GM19023 (cell line): ENCODE results near the gene RBM34.
A peak's percentile ranks its signal among the peaks of the same experiment; 100 is the strongest.
"Not testable (repeated sequence)": the region's sequence is repeated elsewhere in the genome, so short reads cannot be mapped to it uniquely, and the experiment has no call there.

ENCODE experiments used
- ATAC-seq: cut with Tn5 transposase; IDR thresholded peaks from one replicate; pipeline ENCODE4 v1.9.1; 2021; ENCODE audit warnings: mild to moderate bottlenecking, moderate library complexity; ENCODE audit not compliant: unreplicated experiment

The RBM34 gene

DNA sequence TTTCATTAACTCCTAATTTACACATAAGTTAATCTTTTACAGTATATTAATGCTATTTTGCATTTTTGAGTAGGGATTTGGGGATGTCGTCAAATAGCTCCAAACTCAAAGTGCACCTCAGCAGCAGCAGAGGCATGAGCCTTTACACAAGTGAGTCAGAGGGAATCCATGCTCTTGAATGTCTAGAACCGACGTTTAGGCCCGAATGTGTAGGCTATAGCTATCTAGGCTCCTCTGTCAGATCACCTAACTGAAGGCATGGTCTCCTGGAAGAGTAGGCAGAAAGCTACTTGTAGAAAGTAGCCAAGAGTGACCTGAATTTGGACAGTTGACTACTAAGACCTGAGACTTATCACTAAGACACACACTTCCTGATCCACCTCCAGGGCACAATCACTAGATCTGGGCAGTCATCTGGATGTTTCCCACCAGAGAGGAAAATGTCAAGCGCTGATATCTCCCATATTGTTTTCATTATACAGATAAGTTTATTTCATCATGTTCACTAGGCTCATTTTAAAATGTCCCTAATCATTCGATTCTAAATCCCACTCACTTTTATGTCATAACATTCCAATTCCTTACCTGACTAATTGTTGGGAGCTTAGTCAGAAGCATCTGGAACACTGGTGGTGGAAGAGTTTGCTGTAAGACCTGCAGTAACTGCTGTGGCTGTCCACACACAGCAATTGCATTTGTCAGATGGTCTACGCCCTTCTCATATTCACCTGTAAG, 47.7 kb downstream of the RBM34 start:
- ATAC-seq, result no peak

DNA sequence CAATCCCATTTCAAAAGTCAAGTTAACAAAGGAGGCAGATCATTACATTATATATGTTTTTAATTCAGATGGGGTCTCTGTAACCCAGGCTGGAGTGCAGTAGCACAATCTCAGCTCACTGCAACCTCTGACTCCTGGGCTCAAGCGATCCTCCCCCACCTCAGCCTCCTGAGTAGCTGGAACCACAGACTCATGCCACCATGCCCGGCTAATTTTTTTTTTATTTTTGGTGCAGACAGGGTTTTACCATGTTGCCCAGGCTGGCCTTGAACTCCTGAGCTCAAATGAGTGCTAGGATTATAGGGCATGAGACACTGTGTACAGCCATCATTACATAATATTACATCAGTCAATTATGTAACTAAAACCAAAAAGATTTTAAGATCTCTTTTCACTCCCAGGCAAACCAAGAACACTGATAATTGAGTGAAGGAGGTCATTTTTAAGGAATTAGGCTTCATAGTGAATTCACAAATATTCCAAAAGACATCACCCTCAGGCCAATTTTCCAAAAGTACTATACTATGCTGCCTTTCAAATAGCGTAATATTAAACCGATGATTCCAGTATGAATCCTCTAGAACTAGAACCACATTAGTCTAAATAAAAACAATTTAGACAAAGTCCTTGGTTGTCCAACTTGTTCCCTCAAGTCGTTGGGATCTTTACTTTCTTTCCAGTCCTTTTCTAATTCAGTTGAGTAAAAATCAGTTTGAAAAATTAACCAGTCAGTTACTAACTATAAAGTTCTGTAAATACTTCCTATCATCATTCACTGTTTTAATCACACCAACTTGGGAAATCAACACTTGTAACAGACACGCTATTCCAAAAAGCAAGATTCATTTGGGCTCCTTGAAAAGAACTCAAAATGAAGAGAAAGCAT, 48.5 kb downstream of the RBM34 start:
- no peak for ATAC-seq

DNA sequence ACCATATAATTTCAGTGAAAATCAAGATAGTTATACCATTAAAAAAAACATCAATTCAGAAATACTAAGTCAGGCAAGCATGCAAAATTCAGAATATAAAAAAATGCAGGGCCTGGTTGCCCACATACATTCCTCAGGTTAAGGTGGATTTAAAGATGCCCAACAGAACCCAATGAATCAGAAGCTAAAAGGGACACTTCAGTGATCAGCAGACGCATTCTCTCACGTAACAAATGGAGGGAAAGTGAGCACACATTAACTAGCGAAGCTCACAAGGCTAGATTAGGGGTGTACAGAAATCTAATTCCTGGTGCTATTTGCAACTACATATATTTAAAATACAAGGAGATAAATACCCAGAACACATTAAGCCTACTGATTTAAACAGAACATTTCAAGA, 49.9 kb downstream of the RBM34 start:
- ATAC-seq, result no peak

DNA sequence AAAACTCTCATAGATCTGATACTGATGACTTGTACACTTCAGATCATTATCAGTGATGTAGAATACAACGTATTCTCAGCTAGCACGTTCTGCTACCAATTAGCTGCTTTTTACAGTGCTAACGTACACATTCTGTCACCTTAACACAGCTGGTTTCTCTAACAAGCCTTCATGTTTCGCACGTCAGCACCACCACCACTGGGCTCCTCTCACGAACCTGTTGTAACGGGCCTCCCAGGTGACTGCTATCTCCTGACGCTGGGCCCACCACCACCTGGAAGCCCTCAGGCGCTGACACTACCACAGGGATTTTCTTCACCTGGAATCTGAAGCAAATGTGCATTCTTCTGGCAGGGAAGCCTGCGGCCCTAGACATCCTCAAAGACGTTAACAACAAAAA, 52.2 kb downstream of the RBM34 start:
- ATAC-seq, result no peak

DNA sequence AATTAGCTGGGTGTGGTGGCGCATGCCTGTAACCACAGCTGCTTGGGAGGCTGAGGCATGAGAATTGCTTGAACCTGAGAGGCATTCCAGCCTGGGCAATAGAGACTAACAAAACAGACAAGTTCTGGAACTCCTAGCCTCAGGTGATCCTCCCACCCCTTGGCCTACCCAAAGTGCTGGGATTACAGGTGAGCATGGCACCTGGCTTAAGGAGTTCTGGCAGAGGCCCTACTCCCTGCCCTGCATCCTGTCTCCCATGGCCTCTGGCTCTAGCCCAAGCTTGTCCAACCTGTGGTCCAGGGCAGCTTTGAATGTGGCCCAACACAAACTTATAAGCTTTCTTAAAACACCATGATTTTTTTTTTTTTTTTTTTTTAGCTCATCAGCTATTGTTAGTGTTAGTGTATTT, 52.9 kb downstream of the RBM34 start:
- no peak for ATAC-seq

DNA sequence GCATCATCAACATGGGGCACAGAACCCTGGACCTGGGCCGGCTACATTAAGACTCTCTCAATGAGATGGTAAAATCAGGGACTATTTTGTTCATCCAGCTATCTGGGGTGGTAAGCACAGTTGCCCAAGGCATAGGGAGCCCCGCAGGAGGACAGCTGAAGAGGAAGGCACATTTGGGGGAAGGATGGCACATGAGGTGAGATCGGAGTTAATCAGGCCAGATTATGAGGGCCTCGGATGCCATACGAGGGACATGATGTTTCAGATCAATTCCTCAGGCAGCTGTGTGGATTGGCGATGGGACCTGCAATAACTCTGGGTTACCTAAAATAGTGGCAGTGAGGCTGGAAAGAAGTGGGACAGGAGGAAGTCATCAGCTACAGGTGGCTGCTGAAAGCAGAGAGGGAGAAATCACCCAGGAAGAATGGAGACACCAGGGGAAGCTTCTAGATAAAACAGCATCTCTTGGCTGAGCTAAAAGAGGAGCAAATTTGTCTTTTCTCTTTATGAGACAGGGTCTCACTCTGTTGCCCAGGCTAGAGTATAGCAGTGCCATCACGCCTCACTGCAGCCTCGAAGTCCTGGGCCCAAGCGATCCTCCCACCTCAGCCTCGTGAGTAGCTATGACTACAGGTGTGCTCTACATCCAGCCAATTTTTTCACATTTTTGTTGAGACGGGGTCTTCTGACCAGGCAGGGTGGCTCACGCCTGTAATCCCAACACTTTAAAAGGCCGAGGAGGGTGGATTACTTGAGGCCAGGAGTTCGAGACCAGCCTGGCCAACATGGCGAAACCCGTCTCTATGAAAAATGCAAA, 53.5 kb downstream of the RBM34 start:
- ATAC-seq, result no peak

DNA sequence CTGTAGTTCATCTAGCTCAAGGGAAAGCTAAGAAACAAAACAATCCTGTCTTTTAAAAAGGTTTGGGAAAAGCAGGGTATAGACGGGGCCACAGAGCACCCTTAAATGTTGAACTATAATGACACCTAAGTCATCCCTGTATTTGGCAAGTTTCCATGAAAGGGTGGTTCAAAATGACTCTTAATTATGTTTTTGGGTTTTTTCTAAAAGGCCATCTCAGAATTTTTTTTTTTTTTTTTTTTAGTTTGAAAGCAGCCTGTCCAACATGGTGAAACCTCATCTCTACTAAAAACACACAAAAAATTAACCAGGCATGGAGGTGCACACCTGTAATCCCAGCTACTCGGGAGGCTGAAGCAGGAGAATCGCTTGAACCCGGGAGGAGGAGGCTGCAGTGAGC, 54.6 kb downstream of the RBM34 start:
- ATAC-seq, result no peak

DNA sequence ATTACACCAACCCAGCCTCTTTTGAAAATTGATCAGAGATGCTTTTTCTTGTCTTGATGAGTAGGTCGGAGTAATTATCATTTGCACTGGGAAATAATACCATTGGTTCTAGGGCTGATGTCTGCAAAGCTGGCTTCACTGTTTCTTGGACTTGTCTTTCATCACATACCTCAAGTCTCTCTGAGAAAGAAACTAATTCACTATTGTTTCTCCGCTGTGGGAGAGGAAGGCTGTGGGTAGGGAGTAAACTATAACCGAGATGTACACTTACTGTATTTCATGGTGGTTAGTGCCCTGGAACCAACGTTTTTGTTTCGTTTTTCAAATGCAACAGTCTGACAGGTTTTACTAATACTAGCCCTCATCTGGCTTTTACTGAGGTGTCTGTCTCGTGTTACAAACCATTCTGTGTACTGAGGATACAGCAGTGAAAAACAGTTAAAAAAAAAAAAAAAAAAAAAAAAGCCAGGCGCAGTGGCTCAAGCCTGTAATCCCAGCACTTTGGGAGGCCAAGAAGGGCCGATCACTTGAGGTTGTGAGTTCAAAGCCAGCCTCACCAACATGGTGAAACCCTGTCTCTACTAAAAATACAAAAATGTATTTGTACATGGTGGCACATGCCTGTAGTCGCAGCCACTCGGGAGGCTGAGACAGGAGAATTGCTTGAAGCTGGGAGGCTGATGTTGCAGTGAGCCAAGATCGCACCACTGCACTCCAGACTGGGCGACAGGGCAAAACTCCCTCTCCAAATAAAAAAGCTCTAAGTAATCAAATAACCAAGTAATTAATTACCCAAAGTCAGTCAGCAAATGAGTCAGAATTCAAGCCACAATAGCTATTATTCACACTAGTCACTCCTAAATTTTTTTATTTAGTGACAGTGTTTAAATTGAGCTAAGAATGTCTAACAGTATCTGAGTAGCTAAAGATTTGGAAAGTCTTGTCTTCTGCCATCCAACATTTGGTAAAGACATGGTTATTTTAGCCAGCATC, 55.7 kb downstream of the RBM34 start:
- ATAC-seq, result peak; percentile 79

DNA sequence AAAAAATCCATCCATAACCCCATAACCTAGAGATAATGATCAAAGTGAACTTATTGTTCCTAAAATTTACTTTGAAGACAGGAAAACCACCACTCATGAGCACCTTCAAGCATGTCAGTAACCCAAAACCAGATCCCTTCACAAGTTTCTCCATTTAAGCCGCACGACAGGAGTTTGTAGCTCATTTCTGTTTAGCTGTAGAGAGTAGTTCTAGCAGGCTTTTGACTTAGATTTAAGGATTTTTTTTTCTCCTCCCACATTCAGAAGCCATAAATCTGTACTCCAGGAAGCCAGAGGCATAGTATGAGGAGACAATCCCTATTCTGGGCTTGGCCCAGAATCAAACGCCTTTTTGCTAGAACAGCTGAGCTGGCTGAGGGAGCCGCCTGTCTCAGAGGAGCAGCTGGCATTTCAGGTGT, 58.0 kb downstream of the RBM34 start:
- ATAC-seq, result no peak

DNA sequence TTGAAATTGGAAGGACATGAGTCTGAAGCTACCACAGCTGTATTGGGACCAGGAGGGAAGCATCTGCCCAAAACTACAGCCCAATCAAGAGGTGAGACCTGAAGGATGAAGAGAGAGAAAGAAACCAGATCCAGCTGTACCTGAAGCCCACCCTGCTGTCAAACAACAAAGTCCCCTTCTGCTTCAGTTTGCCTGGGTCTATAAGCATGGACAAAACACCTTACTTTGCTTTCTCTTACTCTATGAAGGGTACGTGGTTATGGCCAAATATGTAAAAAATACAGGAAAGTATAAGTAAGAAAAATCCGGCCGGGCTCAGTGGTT, 58.8 kb downstream of the RBM34 start:
- ATAC-seq, result no peak

DNA sequence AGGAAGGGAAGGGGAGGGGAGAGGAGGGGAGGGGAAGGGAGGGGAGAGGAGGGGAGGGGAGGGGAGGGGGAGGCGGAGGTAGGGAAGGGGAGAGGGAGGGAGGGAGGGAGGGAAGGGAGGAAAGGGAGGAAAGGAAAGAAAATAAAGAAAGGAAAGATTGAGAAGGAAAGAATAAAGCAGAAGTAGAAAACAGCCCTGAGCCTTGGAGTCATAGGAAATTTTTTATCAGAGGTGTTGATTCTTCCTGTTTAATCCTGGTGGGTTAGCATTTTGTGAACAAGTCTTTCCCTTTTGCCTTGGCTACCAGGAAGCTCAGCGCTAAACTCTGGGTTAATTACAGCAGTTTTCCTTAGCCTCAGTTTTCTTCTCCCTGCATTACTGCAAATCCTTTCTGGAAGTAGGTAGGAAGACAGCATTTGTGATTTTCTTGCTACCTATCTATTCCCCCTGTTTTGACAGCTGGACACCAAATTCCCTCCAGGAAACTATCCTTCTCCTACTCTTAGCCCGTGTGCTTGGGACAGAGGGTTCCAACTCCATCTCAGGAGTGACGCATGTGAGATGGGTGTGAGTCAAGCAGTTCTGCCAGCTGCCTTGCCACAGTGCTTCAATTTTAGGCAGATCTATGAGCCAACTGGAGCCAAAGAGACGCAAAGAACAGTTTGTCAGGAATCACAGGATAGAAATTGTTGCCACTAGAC, 59.3 kb downstream of the RBM34 start:
- ATAC-seq, result no peak

DNA sequence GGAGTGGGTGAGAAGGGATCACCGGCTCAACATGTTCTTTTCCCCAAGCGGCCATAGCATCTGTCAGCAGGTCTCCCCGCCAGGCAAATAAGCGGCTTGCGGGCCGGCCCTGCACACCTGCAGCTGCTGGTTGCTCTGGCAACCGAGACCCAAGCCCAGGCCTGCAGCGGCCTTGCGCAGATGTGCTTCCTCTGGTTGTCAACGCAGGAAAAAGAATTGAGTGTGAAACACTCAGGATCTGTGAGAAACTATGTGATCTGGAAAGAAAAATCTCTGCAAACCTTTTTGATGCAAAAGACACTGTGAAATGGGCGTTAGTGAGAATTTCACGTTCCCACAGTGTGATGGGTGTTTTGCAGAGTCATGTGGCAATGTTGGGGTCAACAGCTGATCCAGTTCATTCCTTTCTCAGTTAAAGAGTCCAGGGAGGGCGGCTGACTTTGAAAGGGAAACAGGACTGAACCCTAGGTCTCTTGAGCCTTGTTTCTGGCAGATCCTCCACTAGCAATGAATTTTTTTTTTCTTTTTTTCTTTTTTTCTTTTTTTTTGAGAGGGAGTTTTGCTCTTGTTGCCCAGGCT, 60.8 kb downstream of the RBM34 start:
- no peak for ATAC-seq

DNA sequence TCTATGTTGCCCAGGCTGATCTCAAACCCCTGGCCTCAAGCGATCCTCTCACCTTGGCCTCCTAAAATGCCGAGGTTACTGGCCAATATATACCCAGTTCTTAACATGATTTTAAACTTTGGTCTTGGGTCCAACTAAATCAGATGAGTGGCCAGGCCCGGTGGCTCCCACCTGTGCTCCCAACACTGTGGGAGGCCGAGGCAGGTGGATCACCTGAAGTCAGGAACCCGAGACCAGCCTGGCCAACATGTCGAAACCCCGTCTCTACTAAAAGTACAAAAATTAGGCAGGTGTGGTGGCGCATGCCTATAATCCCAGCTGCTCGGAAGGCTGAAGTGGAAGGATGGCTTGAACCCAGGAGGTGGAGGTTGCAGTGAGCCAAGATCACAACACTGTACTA, 62.1 kb downstream of the RBM34 start:
- no peak for ATAC-seq

DNA sequence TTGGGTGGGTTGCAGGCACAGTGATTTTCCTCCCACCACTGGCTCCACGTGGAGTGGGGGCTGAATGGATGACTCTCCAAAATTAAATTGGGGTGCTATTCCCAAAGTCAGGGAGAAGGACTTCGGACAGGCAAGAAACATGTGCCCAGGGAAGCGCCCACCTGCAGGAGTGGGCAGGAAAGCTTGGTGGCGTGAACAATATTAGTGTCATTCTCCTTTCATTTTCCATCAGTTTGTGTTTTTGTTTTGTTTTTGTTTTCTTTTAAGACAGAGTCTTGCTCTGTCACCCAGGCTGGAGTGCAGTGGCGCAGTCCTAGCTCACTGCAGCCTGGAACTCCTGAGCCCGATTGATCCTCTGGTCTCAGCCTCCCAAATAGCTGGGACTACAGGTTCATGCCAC, 62.5 kb downstream of the RBM34 start:
- ATAC-seq, result no peak

DNA sequence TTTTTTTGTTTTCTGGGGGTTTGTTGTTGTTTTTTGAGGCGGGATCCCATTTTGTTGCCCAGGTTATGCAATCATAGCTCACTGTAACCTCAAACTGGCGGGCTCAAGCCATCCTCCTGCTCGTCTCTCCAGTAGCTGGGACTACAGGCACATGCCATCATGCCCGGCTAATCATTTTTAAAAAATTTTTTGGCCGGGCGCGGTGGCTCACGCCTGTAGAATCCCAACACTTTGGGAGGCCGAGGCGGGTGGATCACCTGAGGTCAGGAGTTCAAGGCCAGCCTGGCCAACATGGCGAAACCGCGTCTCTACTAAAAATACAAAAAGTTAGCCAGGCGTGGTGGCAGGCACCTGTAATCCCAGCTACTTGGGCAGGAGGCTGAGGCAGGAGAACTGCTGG, 63.5 kb downstream of the RBM34 start:
- ATAC-seq, result not testable (repeated sequence)

DNA sequence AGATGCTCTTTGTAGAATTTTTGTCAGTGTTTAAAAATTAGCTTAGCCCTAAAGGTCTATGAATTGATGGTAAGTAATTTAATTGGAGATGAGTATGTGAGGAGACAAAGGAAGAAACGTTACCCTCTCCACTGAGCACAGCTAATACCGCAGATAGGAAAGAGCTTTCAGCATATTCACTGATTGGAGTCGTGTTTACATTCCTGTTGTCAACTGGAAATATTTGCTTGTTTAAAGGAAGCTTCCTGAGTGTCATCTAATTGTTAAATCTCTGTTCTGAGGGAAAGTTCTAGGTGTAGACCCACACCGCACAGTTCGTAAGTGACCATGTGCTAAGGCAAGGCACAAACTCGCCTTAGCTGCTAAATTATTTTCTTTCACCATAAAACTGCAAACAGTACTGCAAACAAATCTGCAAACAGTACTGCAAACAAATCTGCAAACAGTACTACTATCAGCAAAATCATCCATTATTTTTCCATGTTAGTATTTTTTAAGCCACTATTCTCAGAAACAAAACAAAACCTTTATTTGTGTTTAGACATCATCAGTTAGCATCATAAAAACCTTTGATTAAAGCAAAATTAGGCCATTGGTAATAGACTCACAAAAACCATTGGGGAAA, 65.0 kb downstream of the RBM34 start:
- no peak for ATAC-seq

DNA sequence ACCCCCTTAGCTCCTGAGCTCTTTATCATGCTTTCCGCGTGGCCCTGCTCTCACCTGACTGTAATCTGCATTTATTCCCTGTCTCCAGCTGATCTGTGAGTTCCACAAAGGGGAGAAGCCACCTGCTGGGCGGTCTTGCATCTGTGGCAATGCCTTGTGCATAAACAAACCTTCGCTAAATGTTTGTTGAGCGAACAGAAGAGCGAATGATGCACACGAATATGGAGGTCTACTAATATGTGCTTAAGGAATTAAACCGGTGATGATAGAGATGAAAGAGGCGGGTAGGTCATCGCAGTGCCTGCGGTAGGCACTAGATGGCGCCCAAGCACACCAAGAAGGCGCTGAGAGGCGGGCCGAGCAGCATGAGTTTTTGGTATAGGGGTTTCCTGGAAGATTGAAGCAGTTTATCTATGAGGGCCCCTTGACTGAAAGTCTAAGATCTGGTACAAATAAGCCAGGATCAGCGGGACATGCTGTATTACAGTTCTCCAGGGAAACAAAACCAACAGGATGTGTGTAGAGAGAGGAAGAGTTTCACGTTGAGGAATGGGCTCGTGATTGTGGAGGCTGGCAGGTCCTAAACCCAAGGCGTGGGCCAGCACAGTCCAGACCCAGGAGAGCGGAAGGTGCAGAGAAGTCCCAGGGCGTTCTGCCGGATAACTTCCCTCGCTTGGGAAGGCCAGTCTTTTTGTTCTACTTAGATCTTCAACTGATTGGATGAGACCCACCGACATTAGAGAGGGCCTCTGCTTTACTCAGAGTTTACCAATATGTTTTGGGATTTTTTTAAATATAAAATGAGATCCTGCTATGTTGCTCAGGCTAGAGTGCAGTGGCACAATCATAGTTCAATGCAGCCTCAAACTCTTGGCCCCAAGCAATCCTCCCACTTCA, 67.1 kb downstream of the RBM34 start:
- no peak for ATAC-seq
